ENCODE measurements around the gene MYOM3. TPM values are rescaled to one million over a fixed set of nuclear protein-coding genes. Genes with fewer than 3 reads are reported as not detected.

Gene MYOM3
- total RNA-seq, 1 experiment from 2014 or later = not detected

GRCh38 chr1:24057171-24057570, 54.8 kb downstream of the MYOM3 start:
- peaks cover 1% of the 10 kb centered on the region for H3K4me1 ChIP-seq (ENCODE audit: insufficient read depth, low read length, poor library complexity, severe bottlenecking)
- no peaks in the 10 kb centered on the region for H3K9me3 ChIP-seq (ENCODE audit: low read depth, low read length, poor library complexity, severe bottlenecking)
- DNase-seq (ENCODE audit: low spot score) = no peak
- BruUV-seq (replicated peaks) = no TSS peak
- TF ChIP-seq, protein P1, sequence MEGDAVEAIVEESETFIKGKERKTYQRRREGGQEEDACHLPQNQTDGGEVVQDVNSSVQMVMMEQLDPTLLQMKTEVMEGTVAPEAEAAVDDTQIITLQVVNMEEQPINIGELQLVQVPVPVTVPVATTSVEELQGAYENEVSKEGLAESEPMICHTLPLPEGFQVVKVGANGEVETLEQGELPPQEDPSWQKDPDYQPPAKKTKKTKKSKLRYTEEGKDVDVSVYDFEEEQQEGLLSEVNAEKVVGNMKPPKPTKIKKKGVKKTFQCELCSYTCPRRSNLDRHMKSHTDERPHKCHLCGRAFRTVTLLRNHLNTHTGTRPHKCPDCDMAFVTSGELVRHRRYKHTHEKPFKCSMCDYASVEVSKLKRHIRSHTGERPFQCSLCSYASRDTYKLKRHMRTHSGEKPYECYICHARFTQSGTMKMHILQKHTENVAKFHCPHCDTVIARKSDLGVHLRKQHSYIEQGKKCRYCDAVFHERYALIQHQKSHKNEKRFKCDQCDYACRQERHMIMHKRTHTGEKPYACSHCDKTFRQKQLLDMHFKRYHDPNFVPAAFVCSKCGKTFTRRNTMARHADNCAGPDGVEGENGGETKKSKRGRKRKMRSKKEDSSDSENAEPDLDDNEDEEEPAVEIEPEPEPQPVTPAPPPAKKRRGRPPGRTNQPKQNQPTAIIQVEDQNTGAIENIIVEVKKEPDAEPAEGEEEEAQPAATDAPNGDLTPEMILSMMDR (conservative IDR thresholded peaks at IDR 0.05; ENCODE audit: low read depth, low read length) = no peak
- H3K27ac ChIP-seq (ENCODE audit: low read depth, low read length, poor library complexity, severe bottlenecking) = no peak overlapping the region
- intact Hi-C loops (cut with micrococcal nuclease; ENCODE audit: unreplicated experiment) = no loop called here
- no peaks in the 10 kb centered on the region for H3K36me3 ChIP-seq (ENCODE audit: insufficient read depth, low read length, poor library complexity, severe bottlenecking)
- H3K27me3 ChIP-seq (replicated peaks; ENCODE audit: insufficient read depth, low read depth, low read length, poor library complexity) = no peaks in the 10 kb centered on the region
- POLR2A ChIA-PET (ENCODE audit: low non-redundant PET) = no interaction called here
- CTCF ChIA-PET = no interaction called here
- H3K4me3 ChIP-seq (ENCODE audit: low read depth, low read length, poor library complexity, severe bottlenecking) = no peak overlapping the region

GRCh38 chr1:24055681-24056080, 56.3 kb downstream of the MYOM3 start:
- no TSS peak for BruUV-seq (replicated peaks)
- ChIA-PET CTCF (no interaction called here), POLR2A (ENCODE audit: low non-redundant PET) (no interaction called here)

GRCh38 chr1:24052220-24052619, 59.7 kb downstream of the MYOM3 start:
- H3K4me1 ChIP-seq (ENCODE audit: insufficient read depth, low read length, poor library complexity, severe bottlenecking) = peaks cover 20% of the 10 kb centered on the region
- ChIA-PET POLR2A (ENCODE audit: low non-redundant PET) (no interaction called here), CTCF (interaction anchor here (1.1 kb wide), 1 partner anchor 98 kb away, joined by 3 read pairs; no protein-coding TSS in a partner anchor)
- no peak for DNase-seq (ENCODE audit: low spot score)
- H3K9me3 ChIP-seq (ENCODE audit: low read depth, low read length, poor library complexity, severe bottlenecking) = no peaks in the 10 kb centered on the region
- no TSS peak for BruUV-seq (replicated peaks)
- no peak overlapping the region for H3K27ac ChIP-seq (ENCODE audit: low read depth, low read length, poor library complexity, severe bottlenecking)
- intact Hi-C loops (cut with micrococcal nuclease; ENCODE audit: unreplicated experiment) = no loop called here
- no peaks in the 10 kb centered on the region for H3K27me3 ChIP-seq (replicated peaks; ENCODE audit: insufficient read depth, low read depth, low read length, poor library complexity)
- H3K4me3 ChIP-seq (ENCODE audit: low read depth, low read length, poor library complexity, severe bottlenecking) = no peak overlapping the region
- no peak for TF ChIP-seq EZH2 (IDR thresholded peaks at IDR 0.05; ENCODE audit: borderline replicate concordance, low read depth, low read length, poor library complexity, severe bottlenecking)
- TF ChIP-seq, protein P1 (conservative IDR thresholded peaks at IDR 0.05; ENCODE audit: low read depth, low read length) = no peak
- H3K36me3 ChIP-seq (ENCODE audit: insufficient read depth, low read length, poor library complexity, severe bottlenecking) = no peaks in the 10 kb centered on the region

More at GRCh38 chr1:24055681-24056080, 56.3 kb downstream of the MYOM3 start:
- no peak overlapping the region for H3K4me3 ChIP-seq (ENCODE audit: low read depth, low read length, poor library complexity, severe bottlenecking)
- intact Hi-C loops (cut with micrococcal nuclease; ENCODE audit: unreplicated experiment) = no loop called here
- peaks cover 16% of the 10 kb centered on the region for H3K4me1 ChIP-seq (ENCODE audit: insufficient read depth, low read length, poor library complexity, severe bottlenecking)
- no peaks in the 10 kb centered on the region for H3K36me3 ChIP-seq (ENCODE audit: insufficient read depth, low read length, poor library complexity, severe bottlenecking)
- no peaks in the 10 kb centered on the region for H3K27me3 ChIP-seq (replicated peaks; ENCODE audit: insufficient read depth, low read depth, low read length, poor library complexity)
- DNase-seq (ENCODE audit: low spot score) = no peak
- TF ChIP-seq, protein P1 (conservative IDR thresholded peaks at IDR 0.05; ENCODE audit: low read depth, low read length) = no peak
- no peak for TF ChIP-seq EZH2 (IDR thresholded peaks at IDR 0.05; ENCODE audit: borderline replicate concordance, low read depth, low read length, poor library complexity, severe bottlenecking)
- H3K9me3 ChIP-seq (ENCODE audit: low read depth, low read length, poor library complexity, severe bottlenecking) = no peaks in the 10 kb centered on the region
- no peak overlapping the region for H3K27ac ChIP-seq (ENCODE audit: low read depth, low read length, poor library complexity, severe bottlenecking)

Measured in A673 (cell line).